GM23338 (cell line): ENCODE measurements around the gene PDE4D. TPM values are rescaled to one million over a fixed set of nuclear protein-coding genes. Genes with fewer than 3 reads are reported as not detected.

Source experiments
- ATAC-seq: fragments of 200-7000 bp; cut with Tn5 transposase; 3 replicates; pipeline ENCODE4 v1.9.1; 2020
- DNase-seq: peaks from one replicate; pipeline ENCODE4 v3.0.0-alpha.2; 2015; ENCODE audit warnings: low spot score
- H2AFZ ChIP-seq: fragments of 200-600 bp; sonication (generic); 2 replicates; pipeline ENCODE4 v1.8.0; 2016; ENCODE audit warnings: antibody characterized with exemption, mild to moderate bottlenecking, moderate library complexity
- H3F3A ChIP-seq: fragments of 200-600 bp; sonication (generic); replicated peaks from 2 replicates; pipeline ENCODE4 v1.8.0; 2017; ENCODE audit warnings: antibody characterized with exemption, mixed run types, low read depth
- H3K27ac ChIP-seq: fragments of 200-600 bp; sonication (generic); 2 replicates; pipeline ENCODE4 v1.6.1; 2016; ENCODE audit warnings: low read depth
- H3K27me3 ChIP-seq: fragments of 200-600 bp; sonication (generic); 2 replicates; pipeline ENCODE4 v1.8.0; 2016; ENCODE audit warnings: mild to moderate bottlenecking, mixed run types, moderate library complexity; ENCODE audit not compliant: insufficient read depth
- H3K36me3 ChIP-seq: fragments of 200-600 bp; sonication (generic); 2 replicates; pipeline ENCODE4 v1.8.0; 2016; ENCODE audit warnings: mild to moderate bottlenecking; ENCODE audit not compliant: insufficient read depth
- H3K4me1 ChIP-seq: fragments of 200-600 bp; sonication (generic); 2 replicates; pipeline ENCODE4 v1.8.0; 2016; ENCODE audit warnings: mild to moderate bottlenecking, moderate library complexity; ENCODE audit not compliant: insufficient read depth
- H3K4me2 ChIP-seq: fragments of 200-600 bp; sonication (generic); 2 replicates; pipeline ENCODE4 v1.7.1; 2017; ENCODE audit warnings: mixed run types
- H3K4me3 ChIP-seq: fragments of 200-600 bp; sonication (generic); 2 replicates; pipeline ENCODE4 v1.6.1; 2016; ENCODE audit warnings: mixed run types
- H3K79me2 ChIP-seq: fragments of 200-600 bp; sonication (generic); replicated peaks from 2 replicates; pipeline ENCODE4 v1.8.0; 2017; ENCODE audit warnings: mild to moderate bottlenecking; ENCODE audit not compliant: insufficient read depth
- H3K9me2 ChIP-seq: fragments of 200-600 bp; sonication (generic); 2 replicates; pipeline ENCODE4 v1.8.0; 2017; ENCODE audit not compliant: insufficient read depth
- H4K20me1 ChIP-seq: fragments of 200-600 bp; sonication (generic); replicated peaks from 2 replicates; pipeline ENCODE4 v1.8.0; 2017; ENCODE audit warnings: mild to moderate bottlenecking; ENCODE audit not compliant: insufficient read depth
- H3K27ac Mint-ChIP-seq: 2 replicates; pipeline ENCODE4 v1.8.0; 2020; ENCODE audit warnings: inconsistent platforms, mild to moderate bottlenecking, moderate library complexity, mixed read lengths
- H3K27me3 Mint-ChIP-seq: 3 replicates; pipeline ENCODE4 v1.8.0; 2022; ENCODE audit warnings: low read depth, mild to moderate bottlenecking, moderate library complexity, mixed read lengths, inconsistent platforms; ENCODE audit not compliant: insufficient read depth, poor library complexity
- H3K36me3 Mint-ChIP-seq: 3 replicates; pipeline ENCODE4 v1.8.0; 2021; ENCODE audit warnings: low read depth, mild to moderate bottlenecking, inconsistent platforms, moderate library complexity, mixed read lengths
- H3K4me1 Mint-ChIP-seq: 3 replicates; pipeline ENCODE4 v1.8.0; 2020; ENCODE audit warnings: mild to moderate bottlenecking, inconsistent platforms, mixed read lengths
- H3K4me3 Mint-ChIP-seq: 3 replicates; pipeline ENCODE4 v1.8.0; 2021; ENCODE audit warnings: moderate library complexity, mild to moderate bottlenecking, inconsistent platforms, mixed read lengths
- H3K9me3 Mint-ChIP-seq: 3 replicates; pipeline ENCODE4 v1.8.0; 2020; ENCODE audit warnings: moderate library complexity, mild to moderate bottlenecking, inconsistent platforms, mixed read lengths
- NANOG ChIP-seq: IDR thresholded peaks from 2 replicates; pipeline ENCODE4 v1.6.1; 2016; ENCODE audit warnings: antibody characterized with exemption, borderline replicate concordance
- STAT1 ChIP-seq: IDR thresholded peaks from one replicate; pipeline ENCODE4 v1.6.1; 2016; ENCODE audit warnings: antibody characterized with exemption; ENCODE audit not compliant: unreplicated experiment
- ZNF114 ChIP-seq: fragments of 250-450 bp; sonication (Bioruptor Pico); IDR thresholded peaks from 2 replicates; pipeline ENCODE4 v1.5.0; 2020; ENCODE audit warnings: mild to moderate bottlenecking, moderate library complexity
- polyA plus RNA-seq: library from polyadenylated mRNA; unstranded; fragments of >200 nt; fragmentation: Nextera tagmentation; extraction: Ambion mirVana; gene quantifications from 2 replicates; pipeline ENCODE4 v1.2.1, GENCODE V29; 2016
- total RNA-seq: library from RNA; depleted of rRNA; stranded (reverse); fragments of >200 nt; shearing (Covaris generic); gene quantifications from 2 replicates; pipeline ENCODE4 v1.2.3, GENCODE V29; 2014
- TF ChIP-seq, protein P1 (sequence below): fragments of 250-450 bp; sonication (Bioruptor Pico); IDR thresholded peaks from 2 replicates; pipeline ENCODE4 v1.5.0; 2020; ENCODE audit warnings: mild to moderate bottlenecking, moderate library complexity
- TF ChIP-seq, protein P2 (sequence below): IDR thresholded peaks from one replicate; pipeline ENCODE4 v1.6.1; 2018; ENCODE audit warnings: antibody characterized with exemption; ENCODE audit not compliant: unreplicated experiment
- TF ChIP-seq, protein P3 (sequence below), 2 experiments: fragments of 200-600 bp in 1 of 2; sonication (generic) in 1 of 2; conservative IDR thresholded peaks; 2 replicates each; pipeline versions ENCODE4 v1.5.1 to v1.6.1; 2016 to 2017; ENCODE audit warnings: antibody characterized with exemption in 2 of 2, low read depth in 2 of 2, mild to moderate bottlenecking in 2 of 2, moderate library complexity in 1 of 2
- TF ChIP-seq, protein P4 (sequence below): IDR thresholded peaks from 2 replicates; pipeline ENCODE4 v1.6.1; 2016; ENCODE audit warnings: antibody characterized with exemption

PDE4D gene
- total and polyA plus RNA-seq, 2 experiments from 2014 or later: 2.1 to 4.7 TPM

DNA sequence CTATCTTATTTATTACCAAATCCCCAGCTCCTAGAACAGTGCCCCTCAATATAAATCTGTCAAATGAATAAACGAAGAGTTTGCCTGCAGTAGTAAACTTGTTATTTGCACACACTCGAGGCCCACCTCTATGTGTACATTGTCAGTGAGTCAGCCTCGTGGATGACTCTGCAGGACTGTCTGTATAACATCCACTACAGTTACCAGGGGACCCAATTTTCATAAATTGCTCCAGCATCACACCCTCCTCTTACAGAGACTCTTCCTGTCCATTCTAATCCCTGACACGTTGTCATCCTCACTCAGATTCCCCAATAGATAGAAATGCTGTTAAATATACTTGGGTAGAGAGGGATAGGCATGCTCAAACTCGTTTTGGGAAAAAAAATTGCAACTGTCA lies 832.1 kb downstream of the PDE4D start:
- no peak overlapping the region for H3K4me3 Mint-ChIP-seq
- no peak for DNase-seq
- peaks cover 4% of the 10 kb centered on the region; the same call in 2 of the 3 replicates for H3K4me1 Mint-ChIP-seq
- Histone ChIP-seq H3K4me3 (no peak overlapping the region), H3K9me2 (no peaks in the 10 kb centered on the region), H3K4me1 (peaks cover 8% of the 10 kb centered on the region; the same call in 1 of the 2 replicates), H2AFZ (no peak overlapping the region), H3F3A (no peaks in the 10 kb centered on the region), H4K20me1 (no peaks in the 10 kb centered on the region), H3K27ac (no peak overlapping the region), H3K27me3 (no peaks in the 10 kb centered on the region), H3K4me2 (no peak overlapping the region), H3K79me2 (no peaks in the 10 kb centered on the region), H3K36me3 (no peaks in the 10 kb centered on the region)
- no peaks in the 10 kb centered on the region for H3K36me3 Mint-ChIP-seq
- no peaks in the 10 kb centered on the region for H3K9me3 Mint-ChIP-seq
- no peak overlapping the region for H3K27ac Mint-ChIP-seq
- ATAC-seq: no peak
- TF ChIP-seq, protein P1, sequence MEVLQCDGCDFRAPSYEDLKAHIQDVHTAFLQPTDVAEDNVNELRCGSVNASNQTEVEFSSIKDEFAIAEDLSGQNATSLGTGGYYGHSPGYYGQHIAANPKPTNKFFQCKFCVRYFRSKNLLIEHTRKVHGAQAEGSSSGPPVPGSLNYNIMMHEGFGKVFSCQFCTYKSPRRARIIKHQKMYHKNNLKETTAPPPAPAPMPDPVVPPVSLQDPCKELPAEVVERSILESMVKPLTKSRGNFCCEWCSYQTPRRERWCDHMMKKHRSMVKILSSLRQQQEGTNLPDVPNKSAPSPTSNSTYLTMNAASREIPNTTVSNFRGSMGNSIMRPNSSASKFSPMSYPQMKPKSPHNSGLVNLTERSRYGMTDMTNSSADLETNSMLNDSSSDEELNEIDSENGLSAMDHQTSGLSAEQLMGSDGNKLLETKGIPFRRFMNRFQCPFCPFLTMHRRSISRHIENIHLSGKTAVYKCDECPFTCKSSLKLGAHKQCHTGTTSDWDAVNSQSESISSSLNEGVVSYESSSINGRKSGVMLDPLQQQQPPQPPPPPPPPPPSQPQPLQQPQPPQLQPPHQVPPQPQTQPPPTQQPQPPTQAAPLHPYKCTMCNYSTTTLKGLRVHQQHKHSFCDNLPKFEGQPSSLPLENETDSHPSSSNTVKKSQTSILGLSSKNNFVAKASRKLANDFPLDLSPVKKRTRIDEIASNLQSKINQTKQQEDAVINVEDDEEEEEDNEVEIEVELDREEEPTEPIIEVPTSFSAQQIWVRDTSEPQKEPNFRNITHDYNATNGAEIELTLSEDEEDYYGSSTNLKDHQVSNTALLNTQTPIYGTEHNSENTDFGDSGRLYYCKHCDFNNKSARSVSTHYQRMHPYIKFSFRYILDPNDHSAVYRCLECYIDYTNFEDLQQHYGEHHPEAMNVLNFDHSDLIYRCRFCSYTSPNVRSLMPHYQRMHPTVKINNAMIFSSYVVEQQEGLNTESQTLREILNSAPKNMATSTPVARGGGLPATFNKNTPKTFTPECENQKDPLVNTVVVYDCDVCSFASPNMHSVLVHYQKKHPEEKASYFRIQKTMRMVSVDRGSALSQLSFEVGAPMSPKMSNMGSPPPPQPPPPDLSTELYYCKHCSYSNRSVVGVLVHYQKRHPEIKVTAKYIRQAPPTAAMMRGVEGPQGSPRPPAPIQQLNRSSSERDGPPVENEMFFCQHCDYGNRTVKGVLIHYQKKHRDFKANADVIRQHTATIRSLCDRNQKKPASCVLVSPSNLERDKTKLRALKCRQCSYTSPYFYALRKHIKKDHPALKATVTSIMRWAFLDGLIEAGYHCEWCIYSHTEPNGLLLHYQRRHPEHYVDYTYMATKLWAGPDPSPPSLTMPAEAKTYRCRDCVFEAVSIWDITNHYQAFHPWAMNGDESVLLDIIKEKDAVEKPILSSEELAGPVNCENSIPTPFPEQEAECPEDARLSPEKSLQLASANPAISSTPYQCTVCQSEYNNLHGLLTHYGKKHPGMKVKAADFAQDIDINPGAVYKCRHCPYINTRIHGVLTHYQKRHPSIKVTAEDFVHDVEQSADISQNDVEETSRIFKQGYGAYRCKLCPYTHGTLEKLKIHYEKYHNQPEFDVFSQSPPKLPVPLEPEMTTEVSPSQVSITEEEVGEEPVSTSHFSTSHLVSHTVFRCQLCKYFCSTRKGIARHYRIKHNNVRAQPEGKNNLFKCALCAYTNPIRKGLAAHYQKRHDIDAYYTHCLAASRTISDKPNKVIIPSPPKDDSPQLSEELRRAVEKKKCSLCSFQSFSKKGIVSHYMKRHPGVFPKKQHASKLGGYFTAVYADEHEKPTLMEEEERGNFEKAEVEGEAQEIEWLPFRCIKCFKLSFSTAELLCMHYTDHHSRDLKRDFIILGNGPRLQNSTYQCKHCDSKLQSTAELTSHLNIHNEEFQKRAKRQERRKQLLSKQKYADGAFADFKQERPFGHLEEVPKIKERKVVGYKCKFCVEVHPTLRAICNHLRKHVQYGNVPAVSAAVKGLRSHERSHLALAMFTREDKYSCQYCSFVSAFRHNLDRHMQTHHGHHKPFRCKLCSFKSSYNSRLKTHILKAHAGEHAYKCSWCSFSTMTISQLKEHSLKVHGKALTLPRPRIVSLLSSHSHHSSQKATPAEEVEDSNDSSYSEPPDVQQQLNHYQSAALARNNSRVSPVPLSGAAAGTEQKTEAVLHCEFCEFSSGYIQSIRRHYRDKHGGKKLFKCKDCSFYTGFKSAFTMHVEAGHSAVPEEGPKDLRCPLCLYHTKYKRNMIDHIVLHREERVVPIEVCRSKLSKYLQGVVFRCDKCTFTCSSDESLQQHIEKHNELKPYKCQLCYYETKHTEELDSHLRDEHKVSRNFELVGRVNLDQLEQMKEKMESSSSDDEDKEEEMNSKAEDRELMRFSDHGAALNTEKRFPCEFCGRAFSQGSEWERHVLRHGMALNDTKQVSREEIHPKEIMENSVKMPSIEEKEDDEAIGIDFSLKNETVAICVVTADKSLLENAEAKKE: no peak
- TF ChIP-seq NANOG (no peak), ZNF114 (CRISPR knock-in tag) (no peak), STAT1 (no peak)
- TF ChIP-seq, protein P2, sequence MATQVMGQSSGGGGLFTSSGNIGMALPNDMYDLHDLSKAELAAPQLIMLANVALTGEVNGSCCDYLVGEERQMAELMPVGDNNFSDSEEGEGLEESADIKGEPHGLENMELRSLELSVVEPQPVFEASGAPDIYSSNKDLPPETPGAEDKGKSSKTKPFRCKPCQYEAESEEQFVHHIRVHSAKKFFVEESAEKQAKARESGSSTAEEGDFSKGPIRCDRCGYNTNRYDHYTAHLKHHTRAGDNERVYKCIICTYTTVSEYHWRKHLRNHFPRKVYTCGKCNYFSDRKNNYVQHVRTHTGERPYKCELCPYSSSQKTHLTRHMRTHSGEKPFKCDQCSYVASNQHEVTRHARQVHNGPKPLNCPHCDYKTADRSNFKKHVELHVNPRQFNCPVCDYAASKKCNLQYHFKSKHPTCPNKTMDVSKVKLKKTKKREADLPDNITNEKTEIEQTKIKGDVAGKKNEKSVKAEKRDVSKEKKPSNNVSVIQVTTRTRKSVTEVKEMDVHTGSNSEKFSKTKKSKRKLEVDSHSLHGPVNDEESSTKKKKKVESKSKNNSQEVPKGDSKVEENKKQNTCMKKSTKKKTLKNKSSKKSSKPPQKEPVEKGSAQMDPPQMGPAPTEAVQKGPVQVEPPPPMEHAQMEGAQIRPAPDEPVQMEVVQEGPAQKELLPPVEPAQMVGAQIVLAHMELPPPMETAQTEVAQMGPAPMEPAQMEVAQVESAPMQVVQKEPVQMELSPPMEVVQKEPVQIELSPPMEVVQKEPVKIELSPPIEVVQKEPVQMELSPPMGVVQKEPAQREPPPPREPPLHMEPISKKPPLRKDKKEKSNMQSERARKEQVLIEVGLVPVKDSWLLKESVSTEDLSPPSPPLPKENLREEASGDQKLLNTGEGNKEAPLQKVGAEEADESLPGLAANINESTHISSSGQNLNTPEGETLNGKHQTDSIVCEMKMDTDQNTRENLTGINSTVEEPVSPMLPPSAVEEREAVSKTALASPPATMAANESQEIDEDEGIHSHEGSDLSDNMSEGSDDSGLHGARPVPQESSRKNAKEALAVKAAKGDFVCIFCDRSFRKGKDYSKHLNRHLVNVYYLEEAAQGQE: no peak
- TF ChIP-seq, protein P3, sequence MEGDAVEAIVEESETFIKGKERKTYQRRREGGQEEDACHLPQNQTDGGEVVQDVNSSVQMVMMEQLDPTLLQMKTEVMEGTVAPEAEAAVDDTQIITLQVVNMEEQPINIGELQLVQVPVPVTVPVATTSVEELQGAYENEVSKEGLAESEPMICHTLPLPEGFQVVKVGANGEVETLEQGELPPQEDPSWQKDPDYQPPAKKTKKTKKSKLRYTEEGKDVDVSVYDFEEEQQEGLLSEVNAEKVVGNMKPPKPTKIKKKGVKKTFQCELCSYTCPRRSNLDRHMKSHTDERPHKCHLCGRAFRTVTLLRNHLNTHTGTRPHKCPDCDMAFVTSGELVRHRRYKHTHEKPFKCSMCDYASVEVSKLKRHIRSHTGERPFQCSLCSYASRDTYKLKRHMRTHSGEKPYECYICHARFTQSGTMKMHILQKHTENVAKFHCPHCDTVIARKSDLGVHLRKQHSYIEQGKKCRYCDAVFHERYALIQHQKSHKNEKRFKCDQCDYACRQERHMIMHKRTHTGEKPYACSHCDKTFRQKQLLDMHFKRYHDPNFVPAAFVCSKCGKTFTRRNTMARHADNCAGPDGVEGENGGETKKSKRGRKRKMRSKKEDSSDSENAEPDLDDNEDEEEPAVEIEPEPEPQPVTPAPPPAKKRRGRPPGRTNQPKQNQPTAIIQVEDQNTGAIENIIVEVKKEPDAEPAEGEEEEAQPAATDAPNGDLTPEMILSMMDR (conservative IDR thresholded peaks at IDR 0.05; ENCODE audit: low read depth in 2 of 2): no peak
- TF ChIP-seq, protein P4, sequence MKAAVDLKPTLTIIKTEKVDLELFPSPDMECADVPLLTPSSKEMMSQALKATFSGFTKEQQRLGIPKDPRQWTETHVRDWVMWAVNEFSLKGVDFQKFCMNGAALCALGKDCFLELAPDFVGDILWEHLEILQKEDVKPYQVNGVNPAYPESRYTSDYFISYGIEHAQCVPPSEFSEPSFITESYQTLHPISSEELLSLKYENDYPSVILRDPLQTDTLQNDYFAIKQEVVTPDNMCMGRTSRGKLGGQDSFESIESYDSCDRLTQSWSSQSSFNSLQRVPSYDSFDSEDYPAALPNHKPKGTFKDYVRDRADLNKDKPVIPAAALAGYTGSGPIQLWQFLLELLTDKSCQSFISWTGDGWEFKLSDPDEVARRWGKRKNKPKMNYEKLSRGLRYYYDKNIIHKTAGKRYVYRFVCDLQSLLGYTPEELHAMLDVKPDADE: no peak
- H3K27me3 Mint-ChIP-seq: no peaks in the 10 kb centered on the region
